Measurements from ENCODE around the gene RAD50. TPM values are rescaled to one million over a fixed set of nuclear protein-coding genes. Genes with fewer than 3 reads are reported as not detected.
A peak's percentile ranks its signal among the peaks of the same experiment; 100 is the strongest.

Gene RAD50
- total and polyA plus RNA-seq, 10 of the 15 experiments (the other 5 are each of a cell fraction or from before 2014, with no cell fraction given), result 12.8 to 68.6 (median 47.0) TPM

GRCh38 chr5:132640613-132641012 lies 83.8 kb downstream of the RAD50 start:
- peaks cover 52% of the 10 kb centered on the region for H3K4me1 ChIP-seq (ENCODE audit: control insufficient read depth, insufficient read depth, low read length)
- BruUV-seq (replicated peaks), result no TSS peak
- H2AFZ ChIP-seq (ENCODE audit: control insufficient read depth, low read depth, low read length), result no peak overlapping the region
- ATAC-seq (peak; percentile 21), DNase-seq (ENCODE audit: low read depth, low spot score) (no peak), FAIRE-seq (no peak)
- SMC1A ChIA-PET (ENCODE audit: uncharacterized antibody, unreplicated experiment), result interaction anchor here (0.7 to 7.8 kb wide), 20 partner anchors 9 to 179 kb away, joined by 3 to 119 read pairs (median 6); partner anchors contain the start of genes CCNI2, IL13, IL4 and KIF3A
- H3K79me2 ChIP-seq (ENCODE audit: control insufficient read depth, insufficient read depth, low read length), result no peaks in the 10 kb centered on the region
- H3K27ac ChIP-seq (ENCODE audit: control insufficient read depth, insufficient read depth), result peak overlapping the region; percentile 1
- H3K4me2 ChIP-seq (ENCODE audit: control insufficient read depth, insufficient read depth), result peak overlapping the region; percentile 49
- no peaks in the 10 kb centered on the region for H4K20me1 ChIP-seq (ENCODE audit: control insufficient read depth, insufficient read depth)
- CTCF ChIA-PET, result interaction anchor here (1.2 to 4.8 kb wide), 7 partner anchors 10 to 179 kb away, joined by 3 to 28 read pairs (median 13); partner anchors contain the start of gene IL13
- no peak overlapping the region for H3K4me3 ChIP-seq
- in situ Hi-C loops (cut with MboI) (no loop called here), intact Hi-C loops (cut with micrococcal nuclease; ENCODE audit: unreplicated experiment) (loop anchor here (2.0 kb wide), 1 partner anchor 20 kb away; no protein-coding TSS in a partner anchor)
- POLR2A ChIA-PET, result interaction anchor here (0.6 to 6.3 kb wide), 7 partner anchors 11 to 226 kb away, joined by 3 to 53 read pairs (median 8); partner anchors contain the start of gene IL13
- H3K27me3 ChIP-seq (replicated peaks in 1 of 2; ENCODE audit: control insufficient read depth in 2 of 2, insufficient read depth in 2 of 2, low read length in 1 of 2), result no peaks in the 10 kb centered on the region
- 17% methylated on average over 4 of the region's 4 CpGs for WGBS (ENCODE audit: insufficient coverage, insufficient replicate concordance, low lambda C conversion rate, missing lambda C conversion rate)
- H3K9me3 ChIP-seq (replicated peaks; ENCODE audit: control insufficient read depth, insufficient read depth, low read length), result no peaks in the 10 kb centered on the region
- peaks cover 20 to 39% of the 10 kb centered on the region in 2 experiments for H3K36me3 ChIP-seq (ENCODE audit: control insufficient read depth in 2 of 2, insufficient read depth in 2 of 2, low read length in 1 of 2)
- H3K9ac ChIP-seq (ENCODE audit: control insufficient read depth, insufficient read depth, low read length), result no peak overlapping the region
- TF ChIP-seq, protein P1, sequence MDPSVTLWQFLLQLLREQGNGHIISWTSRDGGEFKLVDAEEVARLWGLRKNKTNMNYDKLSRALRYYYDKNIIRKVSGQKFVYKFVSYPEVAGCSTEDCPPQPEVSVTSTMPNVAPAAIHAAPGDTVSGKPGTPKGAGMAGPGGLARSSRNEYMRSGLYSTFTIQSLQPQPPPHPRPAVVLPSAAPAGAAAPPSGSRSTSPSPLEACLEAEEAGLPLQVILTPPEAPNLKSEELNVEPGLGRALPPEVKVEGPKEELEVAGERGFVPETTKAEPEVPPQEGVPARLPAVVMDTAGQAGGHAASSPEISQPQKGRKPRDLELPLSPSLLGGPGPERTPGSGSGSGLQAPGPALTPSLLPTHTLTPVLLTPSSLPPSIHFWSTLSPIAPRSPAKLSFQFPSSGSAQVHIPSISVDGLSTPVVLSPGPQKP (IDR thresholded peaks at IDR 0.05; ENCODE audit: low read depth, low read length), result no peak
- TF ChIP-seq BCL3 (IDR thresholded peaks at IDR 0.05; ENCODE audit: borderline replicate concordance, insufficient read depth, low read depth, low read length, poor library complexity, severe bottlenecking) (peak; percentile 68), SMAD5 (IDR thresholded peaks at IDR 0.05; ENCODE audit: low read depth) (0 out of 2 replicates have a peak, but pooled peaks have one; percentile 49)
- RAD21 ChIA-PET (ENCODE audit: unreplicated experiment), result interaction anchor here (0.9 to 5.7 kb wide), 18 partner anchors 10 to 254 kb away, joined by 3 to 113 read pairs (median 4); partner anchors contain the start of genes IL13, IL4, KIF3A and SOWAHA

Data from GM12878 (cell line).